HG02938 (cell line): ENCODE data around the gene COL11A1.

ENCODE experiments used
- ATAC-seq: cut with Tn5 transposase; IDR thresholded peaks from one replicate; pipeline ENCODE4 v1.9.1; 2021; ENCODE audit warnings: mild to moderate bottlenecking, moderate library complexity; ENCODE audit not compliant: unreplicated experiment

Gene COL11A1

DNA sequence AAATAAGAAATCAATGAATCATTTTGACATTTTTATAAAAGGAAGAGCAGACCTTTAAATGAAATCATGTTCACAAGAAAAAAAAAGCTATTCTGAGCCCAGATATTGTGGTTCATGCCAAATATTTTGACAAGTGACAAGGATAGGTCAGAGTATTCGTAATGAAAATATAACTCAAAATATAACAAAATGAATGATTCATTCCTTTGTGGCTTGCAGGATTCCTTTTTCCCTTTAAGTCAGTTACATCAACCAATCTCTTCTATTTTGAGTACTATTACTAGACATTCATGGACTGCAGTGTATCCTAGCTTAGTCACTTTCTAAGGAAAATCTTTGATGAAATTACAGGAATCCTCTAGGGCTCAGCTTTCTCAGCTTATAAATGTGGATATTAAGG lies 188.7 kb downstream of the COL11A1 start:
- ATAC-seq = no peak

DNA sequence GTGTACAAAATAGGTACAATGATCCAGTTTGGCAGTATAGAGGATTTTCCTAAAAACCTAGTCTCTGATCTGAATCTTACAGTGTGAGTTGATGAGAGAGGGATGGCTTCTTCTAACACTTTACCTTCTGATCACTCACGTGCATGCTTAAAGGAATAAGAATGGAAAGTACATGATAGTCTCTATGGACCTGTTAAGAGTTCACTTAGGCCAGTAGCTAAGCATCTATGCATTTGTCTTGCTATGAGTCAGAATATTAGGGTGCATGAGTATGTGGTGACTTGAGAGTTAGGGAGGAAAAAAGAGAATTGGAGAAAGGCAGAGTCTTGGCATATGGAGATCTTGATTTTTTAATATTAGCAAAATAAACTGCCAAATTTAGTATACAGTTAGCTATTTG lies 206.3 kb downstream of the COL11A1 start:
- no peak for ATAC-seq

DNA sequence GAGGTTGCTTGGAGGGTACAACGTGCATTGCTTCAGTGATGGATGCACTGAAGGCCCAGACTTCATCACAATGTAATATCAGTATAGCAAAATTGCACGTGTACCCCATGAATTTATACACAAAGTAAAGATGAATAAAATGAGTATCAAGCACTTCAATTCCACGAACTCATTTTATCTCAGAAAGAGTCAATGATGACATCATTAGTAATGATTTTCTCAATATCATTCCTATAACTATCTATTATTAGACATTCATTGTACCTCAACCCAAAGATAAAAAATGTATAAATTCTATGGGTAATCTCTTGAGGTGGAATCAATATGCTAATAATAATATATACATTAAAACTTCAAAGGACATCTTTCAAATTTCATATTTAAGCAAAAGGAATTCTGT lies 208.4 kb downstream of the COL11A1 start:
- ATAC-seq = no peak

DNA sequence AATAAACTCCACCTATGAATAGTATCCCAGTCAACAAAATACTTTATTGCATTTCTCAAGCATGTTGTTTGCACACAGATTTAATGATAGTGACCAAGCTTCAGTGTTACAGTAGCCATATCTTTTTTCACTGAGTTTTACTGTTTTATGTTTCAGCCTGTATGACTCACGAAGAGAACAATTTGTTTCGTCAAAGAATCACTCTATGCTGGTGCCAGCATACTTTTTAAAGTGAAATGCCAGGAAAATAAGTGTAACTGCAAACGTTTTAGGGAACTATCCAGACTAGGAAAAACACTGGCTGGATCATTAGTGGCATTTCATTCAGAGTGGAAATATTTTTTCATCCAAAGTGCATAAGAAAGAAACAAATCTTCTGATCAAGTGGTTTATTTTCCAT lies 210.8 kb downstream of the COL11A1 start:
- no peak for ATAC-seq

DNA sequence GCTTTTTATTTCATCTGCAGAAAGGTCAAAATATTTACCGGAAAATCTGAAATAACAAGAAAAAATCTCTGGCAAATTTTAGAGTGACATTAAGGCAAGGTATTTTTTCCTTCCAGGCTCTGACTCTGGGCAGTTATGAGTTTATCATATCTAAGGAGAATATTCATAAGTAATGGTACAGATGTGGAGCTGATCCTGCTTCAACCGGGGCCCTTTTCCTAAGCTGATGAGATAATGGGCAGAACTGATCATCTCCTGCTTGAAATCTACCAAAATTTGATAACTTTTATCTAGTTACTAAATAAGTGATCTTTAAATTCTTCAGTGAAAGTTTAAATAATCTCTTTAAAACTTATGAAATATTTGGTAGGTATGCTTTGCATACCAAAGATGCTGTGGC lies 211.6 kb downstream of the COL11A1 start:
- no peak for ATAC-seq

DNA sequence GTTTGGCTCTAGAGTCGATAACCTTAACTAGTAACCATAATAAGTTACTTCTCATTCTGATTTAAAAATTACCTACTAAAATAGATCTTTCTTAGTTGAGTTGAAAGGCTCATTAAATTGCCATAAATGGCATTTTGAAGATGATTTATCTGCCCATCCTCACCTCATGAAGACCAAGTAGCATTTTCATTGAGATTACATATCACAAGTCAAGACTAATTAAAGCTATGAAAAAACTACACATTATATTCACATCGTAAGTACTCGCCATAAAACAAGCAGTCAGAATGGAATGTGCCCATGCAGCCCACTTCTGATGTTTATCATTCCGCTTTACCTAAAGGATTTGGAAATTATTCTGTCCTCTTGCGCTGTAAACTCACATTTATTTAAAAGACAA lies 212.0 kb downstream of the COL11A1 start:
- ATAC-seq = no peak

DNA sequence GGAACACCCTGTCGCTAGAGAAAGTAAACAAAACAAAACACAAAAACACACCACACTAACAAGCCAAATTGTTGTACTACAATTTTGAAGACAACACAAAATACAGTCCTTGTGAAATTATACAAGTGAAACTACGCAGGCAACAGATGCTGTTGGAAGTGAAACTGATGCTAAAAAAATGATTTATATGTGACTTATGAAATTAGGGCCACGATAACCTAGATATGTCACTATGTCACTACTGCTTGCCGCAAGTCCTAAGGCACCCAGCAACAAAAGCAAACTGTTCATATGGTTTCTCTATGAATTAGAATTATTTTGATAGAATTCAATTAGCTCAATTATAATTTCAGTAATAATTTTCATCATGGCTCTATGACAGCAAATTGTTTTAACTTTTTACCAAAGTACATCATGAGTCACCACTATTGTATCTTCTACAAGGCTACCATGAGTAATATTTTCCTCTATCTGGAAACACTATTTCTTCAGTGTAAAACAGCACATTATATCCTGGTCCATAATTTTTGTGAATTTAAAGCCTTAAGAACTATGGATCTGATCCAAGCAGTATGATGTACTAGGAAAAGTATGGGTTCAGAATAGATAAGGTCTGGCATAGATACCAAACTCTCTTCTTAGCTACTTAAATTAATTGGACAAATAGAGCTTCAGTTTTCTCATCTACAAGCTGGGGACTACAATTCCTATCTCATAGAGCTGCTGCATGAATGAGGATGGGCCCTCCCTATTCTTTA lies 216.3 kb downstream of the COL11A1 start:
- no peak for ATAC-seq

DNA sequence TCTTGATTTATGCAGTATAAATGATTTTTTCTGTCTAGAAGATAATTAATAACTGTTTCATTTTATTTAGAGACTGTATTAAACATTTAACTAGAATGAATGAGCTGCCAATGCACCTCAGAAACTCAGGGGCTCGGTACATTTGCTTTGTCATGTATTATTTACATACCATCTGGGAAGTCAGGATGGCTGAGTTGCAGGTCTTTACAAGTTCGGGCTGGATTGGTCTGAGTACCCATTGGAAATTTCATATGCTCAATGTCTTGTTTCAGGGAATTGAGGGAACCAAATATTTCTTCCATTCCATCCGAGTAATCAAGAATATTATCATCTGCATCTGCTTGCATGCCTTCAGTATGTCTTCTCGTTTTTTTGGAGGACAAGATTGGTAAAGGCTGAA lies 221.7 kb downstream of the COL11A1 start:
- no peak for ATAC-seq

DNA sequence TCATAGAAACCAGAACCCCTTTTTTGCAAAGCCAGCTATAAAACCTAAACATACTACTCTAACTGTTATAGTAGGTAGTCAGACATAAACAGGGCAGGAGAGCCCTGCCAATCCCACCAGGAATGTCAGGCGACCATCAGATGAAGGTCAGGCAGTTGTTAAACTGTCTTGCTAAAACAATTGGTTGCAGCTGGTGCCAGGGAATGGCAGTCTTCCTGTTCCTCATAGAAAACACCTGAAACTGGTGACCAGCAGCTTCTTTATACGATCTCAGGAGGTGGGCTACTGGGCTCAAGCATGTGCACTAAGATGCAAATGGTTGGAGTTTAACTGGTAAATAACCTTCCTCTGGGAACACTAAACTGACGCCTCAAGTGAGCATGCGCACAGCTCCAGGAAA lies 224.1 kb downstream of the COL11A1 start:
- no peak for ATAC-seq

DNA sequence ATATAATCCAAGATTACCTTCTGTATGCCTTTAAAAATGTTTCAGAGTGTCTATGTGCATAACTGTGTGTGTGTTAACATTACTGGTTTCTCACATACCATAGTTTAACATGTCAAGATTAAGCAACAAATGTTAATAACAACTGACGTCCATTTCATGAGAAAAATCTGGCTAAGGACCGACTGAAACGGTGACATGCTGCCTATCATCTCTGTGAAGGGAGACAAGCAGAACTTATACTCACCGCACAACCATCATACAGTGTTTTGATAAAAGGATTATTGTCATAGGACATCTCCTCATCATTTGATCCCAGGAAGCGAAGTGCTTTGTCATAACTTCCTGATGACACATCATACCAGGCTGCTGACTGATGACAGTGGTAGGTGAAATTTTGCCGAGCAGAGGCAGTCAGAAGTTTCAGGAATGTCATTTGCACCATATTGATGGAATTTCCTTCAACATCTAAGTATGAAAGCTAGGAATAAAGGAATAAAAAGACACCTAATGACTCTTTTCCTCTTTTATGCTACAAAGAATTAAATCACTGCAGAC lies 228.8 kb downstream of the COL11A1 start:
- ATAC-seq = no peak

DNA sequence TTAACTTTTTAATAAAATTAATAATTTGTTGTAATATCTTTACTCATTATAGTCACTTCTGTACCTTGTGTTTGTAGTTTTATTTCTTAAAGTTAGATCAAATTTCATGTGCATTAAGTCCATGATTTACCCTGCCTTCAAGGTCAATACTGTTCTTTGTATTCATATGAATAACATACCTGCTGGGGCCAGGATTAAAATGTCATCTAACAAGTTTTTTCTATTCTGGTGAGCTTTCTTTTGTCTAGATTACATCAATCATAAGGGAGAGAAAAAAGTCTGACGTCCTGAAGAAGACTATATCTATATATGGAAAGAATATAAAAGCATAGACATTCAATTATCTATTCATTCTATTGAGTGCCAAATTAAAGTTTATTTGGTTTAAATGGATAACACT lies 232.6 kb downstream of the COL11A1 start:
- no peak for ATAC-seq

DNA sequence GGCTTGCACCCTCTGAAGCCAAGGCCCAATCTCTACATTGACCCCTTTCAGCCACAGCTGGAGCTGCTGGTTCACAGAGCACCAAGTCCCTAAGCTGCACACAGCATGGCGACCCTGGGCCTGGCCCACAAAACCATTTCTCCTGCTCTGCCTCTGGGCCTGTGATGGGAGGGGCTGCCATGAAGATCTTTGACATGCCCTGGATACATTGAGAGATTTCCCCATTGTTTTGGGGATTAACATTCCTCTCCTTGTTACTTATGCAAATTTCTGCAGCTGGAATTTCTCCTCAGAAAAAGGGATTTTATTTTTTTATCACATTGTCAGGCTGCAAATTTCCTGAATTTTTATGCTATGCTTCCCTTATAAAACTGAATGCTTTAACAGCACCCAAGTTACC lies 235.8 kb downstream of the COL11A1 start:
- ATAC-seq = no peak

DNA sequence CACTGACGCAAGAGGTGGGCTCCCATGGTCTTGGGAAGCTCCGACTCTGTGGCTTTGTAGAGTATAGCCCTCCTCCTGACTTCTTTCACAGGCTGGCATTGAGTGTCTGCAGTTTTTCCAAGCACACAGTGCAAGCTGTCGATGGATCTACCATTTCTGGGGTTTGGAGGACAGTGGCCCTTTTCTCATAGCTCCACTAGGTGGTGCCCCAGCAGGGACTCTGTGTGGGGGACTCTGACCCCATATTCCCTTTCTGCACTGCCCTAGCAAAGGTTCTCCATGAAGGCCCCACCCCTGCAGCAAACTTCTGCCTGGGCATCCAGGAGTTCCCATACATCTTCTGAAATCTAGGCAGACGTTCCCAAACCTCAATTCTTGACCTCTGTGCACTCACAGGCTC lies 236.2 kb downstream of the COL11A1 start:
- no peak for ATAC-seq

DNA sequence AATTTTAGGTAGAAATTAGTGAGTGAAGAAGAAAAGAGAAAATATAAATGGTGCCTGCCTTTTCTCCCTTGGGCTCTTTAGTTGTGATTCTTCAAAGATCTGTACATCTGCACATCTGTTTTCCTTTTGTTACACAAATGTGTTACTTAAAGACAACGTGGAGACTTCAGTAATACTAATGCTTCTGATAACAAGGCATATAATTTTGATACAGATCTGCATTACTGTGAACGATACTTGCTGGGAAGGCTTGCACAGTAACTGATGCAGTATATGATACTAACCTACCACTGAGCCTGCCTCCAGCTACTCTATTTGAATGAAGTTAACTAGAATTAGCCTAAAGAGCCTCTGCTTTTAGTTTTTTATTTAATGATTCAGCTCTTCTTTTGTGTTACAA lies 244.6 kb downstream of the COL11A1 start:
- ATAC-seq = no peak

DNA sequence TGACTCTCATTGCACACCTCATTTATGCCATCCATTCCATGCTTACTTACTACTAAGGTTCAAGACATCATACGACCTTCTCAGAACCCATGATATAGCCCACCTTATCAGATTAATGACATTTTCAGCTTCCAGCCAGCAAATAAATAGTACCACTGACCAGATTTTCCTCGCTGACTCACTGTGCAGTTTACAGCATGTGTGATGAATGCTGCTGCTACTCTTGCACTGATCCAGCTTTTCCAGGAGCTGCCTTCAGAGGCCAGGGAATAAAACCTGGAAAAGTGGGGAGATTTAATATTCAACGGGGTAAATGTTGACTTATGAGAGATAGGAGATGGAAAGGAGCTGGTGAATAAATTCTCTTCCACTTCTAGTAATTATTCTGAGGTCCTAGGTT lies 247.1 kb downstream of the COL11A1 start:
- no peak for ATAC-seq

DNA sequence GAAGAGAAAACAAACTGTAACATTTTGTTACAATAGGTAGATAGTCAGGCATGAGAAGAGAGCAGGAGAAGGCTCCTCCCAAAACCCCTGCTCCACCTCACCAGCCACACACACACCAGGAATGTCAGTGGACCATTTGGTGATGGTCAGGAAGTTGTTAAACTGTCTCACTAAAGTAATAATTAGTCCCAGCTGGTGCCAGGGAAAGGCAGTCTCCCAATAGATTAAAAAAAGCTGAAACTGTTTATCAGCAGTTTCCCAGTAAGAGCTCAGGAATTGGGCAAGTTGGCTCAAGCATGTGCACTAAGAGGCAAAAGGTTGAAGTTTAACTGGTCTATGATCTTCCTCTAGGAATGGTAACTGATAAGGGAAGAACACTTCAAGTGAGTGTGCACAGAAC lies 249.6 kb downstream of the COL11A1 start:
- ATAC-seq = no peak

DNA sequence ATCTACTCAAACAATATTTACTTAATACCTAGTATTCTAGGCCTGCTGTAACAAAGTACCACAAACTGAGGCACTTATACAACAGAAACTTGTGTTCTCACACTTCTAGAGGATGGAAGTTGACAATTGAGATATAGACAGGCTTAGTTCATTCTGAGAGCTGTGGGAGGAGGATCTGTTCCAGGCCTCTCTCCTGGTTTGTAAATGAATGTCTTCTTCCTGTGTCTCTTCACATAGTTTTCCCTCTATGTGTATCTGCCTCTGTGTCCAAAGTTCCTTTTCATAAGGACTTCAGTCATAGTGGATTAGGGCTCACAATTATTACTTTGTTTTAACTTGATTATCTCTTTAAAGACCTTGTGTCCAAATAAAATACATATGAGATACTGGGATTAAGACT lies 251.1 kb downstream of the COL11A1 start:
- no peak for ATAC-seq

DNA sequence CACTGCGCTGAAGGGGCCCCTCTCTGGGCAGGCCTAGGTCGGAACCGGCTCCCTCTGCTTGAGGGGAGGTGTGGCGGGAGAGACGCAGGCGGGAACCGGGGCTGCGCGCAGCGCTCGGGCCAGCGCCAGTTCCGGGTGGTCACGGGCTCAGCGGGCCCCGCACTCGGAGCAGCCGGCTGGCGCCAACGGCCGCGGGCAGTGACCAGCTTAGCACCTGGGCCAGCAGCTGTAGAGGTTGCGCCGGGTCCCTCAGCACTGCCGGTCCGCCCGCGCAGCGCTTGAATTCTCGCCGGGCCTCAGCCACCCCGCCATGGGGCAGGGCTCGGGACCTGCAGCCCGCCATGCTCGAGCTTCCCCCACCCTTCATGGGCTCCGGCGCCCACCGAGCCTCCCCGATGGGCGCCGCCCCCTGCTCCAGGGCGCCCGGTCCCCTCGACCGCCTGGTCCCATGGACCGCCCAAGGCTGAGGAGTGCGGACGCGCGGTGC lies 254.6 kb downstream of the COL11A1 start:
- ATAC-seq = no peak

DNA sequence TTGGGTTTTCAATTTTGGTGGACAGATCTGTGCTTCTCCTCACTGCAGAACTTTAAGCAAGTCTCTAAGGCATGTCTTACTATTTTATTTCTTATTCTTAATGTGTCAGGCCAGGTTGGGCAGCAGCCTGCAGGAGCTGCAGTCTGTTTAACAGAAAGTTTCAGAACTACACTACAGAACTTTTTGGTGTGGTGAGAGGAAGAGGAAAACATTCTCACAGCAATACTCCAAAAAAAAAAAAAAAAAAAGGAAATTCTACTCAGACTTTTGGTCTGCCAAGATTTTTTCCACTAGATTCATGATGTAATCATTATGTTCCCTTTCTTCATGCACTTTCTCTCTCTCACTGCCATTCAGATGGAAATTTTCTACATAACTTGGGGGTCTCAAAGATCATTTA lies 255.2 kb downstream of the COL11A1 start:
- ATAC-seq = no peak

DNA sequence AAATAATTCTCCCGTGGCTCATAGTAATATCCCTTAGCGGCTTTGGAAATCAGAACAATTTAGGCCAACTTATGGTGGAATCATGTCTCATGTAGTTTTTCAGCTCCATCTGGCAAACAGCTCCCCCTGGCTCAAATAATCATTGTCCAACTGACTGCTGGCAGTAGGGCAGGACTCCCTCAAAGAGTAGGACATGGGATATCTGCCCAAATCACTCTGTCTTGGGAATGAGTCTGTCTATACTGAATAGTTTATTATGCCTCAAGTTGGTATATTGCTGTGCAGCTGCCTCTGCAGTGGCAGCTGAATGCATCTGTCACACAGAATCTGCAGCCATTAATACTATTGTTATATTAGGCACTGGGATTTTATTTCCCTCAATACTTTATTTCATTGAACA lies 255.7 kb downstream of the COL11A1 start:
- no peak for ATAC-seq

DNA sequence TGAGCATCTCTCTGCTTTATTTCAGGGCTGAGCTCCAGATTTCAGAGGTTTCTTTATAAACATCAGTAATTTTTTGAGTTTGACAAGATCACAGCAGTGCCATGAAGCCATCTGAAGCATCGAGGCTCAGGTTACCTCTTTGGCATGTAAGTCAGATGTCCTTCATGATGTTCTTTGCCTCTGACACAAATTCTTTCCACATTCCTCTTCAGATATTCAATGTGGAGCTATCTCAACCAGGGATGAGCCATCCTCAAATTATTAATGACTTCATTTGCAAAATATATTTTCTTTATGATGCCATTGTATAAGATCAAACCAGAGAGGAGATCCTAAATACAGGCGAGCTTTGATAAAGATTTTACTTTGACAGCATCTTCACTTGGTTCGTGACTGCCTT lies 256.7 kb downstream of the COL11A1 start:
- no peak for ATAC-seq

DNA sequence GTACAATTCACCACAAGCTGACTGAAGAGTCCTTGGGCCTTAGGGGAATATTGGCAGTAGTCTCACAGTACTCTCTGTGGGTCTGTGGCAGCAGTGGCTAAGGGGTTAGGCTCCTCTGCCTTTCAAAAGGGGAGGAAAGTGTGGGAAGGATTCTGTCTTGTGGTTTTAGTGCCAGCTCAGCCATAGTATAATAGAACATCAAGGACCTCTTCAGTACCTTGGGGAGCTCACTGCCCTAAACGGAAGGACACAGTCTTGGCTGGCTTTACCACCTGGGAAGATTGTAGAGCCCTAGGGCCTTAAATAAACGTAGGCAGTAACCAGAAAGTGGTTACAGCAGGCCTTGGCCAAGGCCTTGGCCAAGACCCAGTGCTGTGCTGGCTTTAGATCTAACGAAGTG lies 265.7 kb downstream of the COL11A1 start:
- ATAC-seq = no peak

DNA sequence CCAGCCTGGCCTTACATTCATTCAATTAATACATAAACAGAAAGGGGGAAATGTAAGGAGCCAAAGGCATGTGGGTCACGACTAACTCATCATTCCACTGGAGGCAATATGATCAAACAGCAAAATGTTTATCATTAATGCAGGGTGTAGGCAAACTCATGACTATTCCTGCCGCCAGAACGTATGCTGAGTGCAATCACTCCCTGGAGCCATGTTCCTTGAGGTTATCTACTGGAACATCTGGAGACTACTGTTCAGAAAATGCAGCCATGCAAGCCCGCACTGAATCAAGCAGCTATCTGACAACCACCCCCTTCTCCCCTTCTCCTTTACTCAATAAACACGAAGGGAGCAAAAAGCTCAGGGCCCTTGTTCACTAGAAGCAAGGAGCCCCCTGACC lies 267.6 kb downstream of the COL11A1 start:
- ATAC-seq = no peak
